GM12864 (cell line): Measurements from ENCODE around the gene TATDN2.

Experiments
- DNase-seq: peaks from one replicate; pipeline ENCODE4 v3.0.0-alpha.2; 2011; ENCODE audit warnings: low read depth
- H3K4me3 ChIP-seq: 2 replicates; pipeline ENCODE4 v1.5.1; 2011; ENCODE audit warnings: mild to moderate bottlenecking, low read depth, low read length, control low read depth
- CTCF ChIP-seq: IDR thresholded peaks from 2 replicates; pipeline ENCODE4 v1.5.1; 2011; ENCODE audit warnings: low read depth, mild to moderate bottlenecking, moderate library complexity, low read length, control low read depth, inconsistent platforms; ENCODE audit errors: missing control alignments

TATDN2 gene

GRCh38 chr3:10238345-10239183 is 9.7 kb upstream of the TATDN2 start:
- no peak overlapping the region for H3K4me3 ChIP-seq
- TF ChIP-seq CTCF: no peak
- DNase-seq: no peak

GRCh38 chr3:10240799-10241198 is 7.5 kb upstream of the TATDN2 start:
- DNase-seq: no peak
- TF ChIP-seq CTCF: no peak
- H3K4me3 ChIP-seq: no peak overlapping the region

GRCh38 chr3:10242182-10243065 is 5.8 kb upstream of the TATDN2 start:
- no peak for TF ChIP-seq CTCF
- no peak overlapping the region for H3K4me3 ChIP-seq

GRCh38 chr3:10244009-10244408 is 4.2 kb upstream of the TATDN2 start:
- no peak overlapping the region for H3K4me3 ChIP-seq
- no peak for TF ChIP-seq CTCF
- no peak for DNase-seq

More at GRCh38 chr3:10242182-10243065, 5.8 kb upstream of the TATDN2 start:
- DNase-seq: no peak

- no peak overlapping the region for H3K4me3 ChIP-seq
- TF ChIP-seq CTCF: no peak
- DNase-seq: no peak
Observed at GRCh38 chr3:10245081-10245712, 3.1 kb upstream of the TATDN2 start.

- H3K4me3 ChIP-seq: peak overlapping the region; percentile 93
- TF ChIP-seq CTCF: no peak
- no peak for DNase-seq
Observed at GRCh38 chr3:10247679-10248183, 528 bp upstream of the TATDN2 start.
